ENCODE results near the gene ZNF474. TPM values are rescaled to one million over a fixed set of nuclear protein-coding genes. Genes with fewer than 3 reads are reported as not detected.

The ZNF474 gene
- total RNA-seq, 1 experiment from 2014 or later, result not detected

- no peak overlapping the region for H2AFZ ChIP-seq (ENCODE audit: low read length)
- H3K9me2 ChIP-seq (replicated peaks; ENCODE audit: insufficient read depth, low read length), result no peaks in the 10 kb centered on the region
- no peak overlapping the region for H3K27ac ChIP-seq (ENCODE audit: low read length)
- H3K27me3 ChIP-seq (ENCODE audit: low read length), result no peaks in the 10 kb centered on the region
- H3K9me3 ChIP-seq (ENCODE audit: low read length), result no peaks in the 10 kb centered on the region
- no peaks in the 10 kb centered on the region for H4K20me1 ChIP-seq (ENCODE audit: insufficient read depth, low read depth, low read length)
- H3K9ac ChIP-seq (ENCODE audit: low read length), result no peak overlapping the region
- no peaks in the 10 kb centered on the region for H3K4me1 ChIP-seq (ENCODE audit: low read length)
- H3K4me3 ChIP-seq (ENCODE audit: low read length), result no peak overlapping the region
- no peaks in the 10 kb centered on the region for H3K79me2 ChIP-seq (ENCODE audit: low read length)
- no peak for DNase-seq
- H3K4me2 ChIP-seq (ENCODE audit: low read depth, low read length, poor library complexity, severe bottlenecking), result no peak overlapping the region
- no peaks in the 10 kb centered on the region for H3K36me3 ChIP-seq (ENCODE audit: insufficient read depth, low read length)
These were observed 34.7 kb downstream of the ZNF474 start for GRCh38 chr5:122164070-122164435.

GRCh38 chr5:122164831-122165558 lies 35.6 kb downstream of the ZNF474 start:
- Histone ChIP-seq H4K20me1 (ENCODE audit: insufficient read depth, low read depth, low read length) (no peaks in the 10 kb centered on the region), H3K4me1 (ENCODE audit: low read length) (no peaks in the 10 kb centered on the region), H3K27ac (ENCODE audit: low read length) (no peak overlapping the region), H3K4me3 (ENCODE audit: low read length) (no peak overlapping the region), H3K79me2 (ENCODE audit: low read length) (no peaks in the 10 kb centered on the region), H2AFZ (ENCODE audit: low read length) (no peak overlapping the region), H3K4me2 (ENCODE audit: low read depth, low read length, poor library complexity, severe bottlenecking) (no peak overlapping the region), H3K9me3 (ENCODE audit: low read length) (no peaks in the 10 kb centered on the region), H3K9ac (ENCODE audit: low read length) (no peak overlapping the region), H3K27me3 (ENCODE audit: low read length) (no peaks in the 10 kb centered on the region), H3K9me2 (replicated peaks; ENCODE audit: insufficient read depth, low read length) (no peaks in the 10 kb centered on the region), H3K36me3 (ENCODE audit: insufficient read depth, low read length) (no peaks in the 10 kb centered on the region)
- no peak for DNase-seq

- Histone ChIP-seq H3K4me1 (ENCODE audit: low read length) (no peaks in the 10 kb centered on the region), H3K4me2 (ENCODE audit: low read depth, low read length, poor library complexity, severe bottlenecking) (no peak overlapping the region), H3K27me3 (ENCODE audit: low read length) (no peaks in the 10 kb centered on the region), H2AFZ (ENCODE audit: low read length) (no peak overlapping the region), H4K20me1 (ENCODE audit: insufficient read depth, low read depth, low read length) (no peaks in the 10 kb centered on the region), H3K9me2 (replicated peaks; ENCODE audit: insufficient read depth, low read length) (no peaks in the 10 kb centered on the region), H3K79me2 (ENCODE audit: low read length) (no peaks in the 10 kb centered on the region), H3K9me3 (ENCODE audit: low read length) (no peaks in the 10 kb centered on the region), H3K9ac (ENCODE audit: low read length) (no peak overlapping the region), H3K27ac (ENCODE audit: low read length) (no peak overlapping the region), H3K36me3 (ENCODE audit: insufficient read depth, low read length) (no peaks in the 10 kb centered on the region), H3K4me3 (ENCODE audit: low read length) (no peak overlapping the region)
- no peak for DNase-seq
These were observed 36.3 kb downstream of the ZNF474 start for GRCh38 chr5:122165559-122166078.

GRCh38 chr5:122169350-122170103 lies 40.2 kb downstream of the ZNF474 start:
- DNase-seq, result no peak
- no peak overlapping the region for H3K27ac ChIP-seq (ENCODE audit: low read length)
- no peaks in the 10 kb centered on the region for H3K9me2 ChIP-seq (replicated peaks; ENCODE audit: insufficient read depth, low read length)
- H3K4me2 ChIP-seq (ENCODE audit: low read depth, low read length, poor library complexity, severe bottlenecking), result no peak overlapping the region
- no peaks in the 10 kb centered on the region for H4K20me1 ChIP-seq (ENCODE audit: insufficient read depth, low read depth, low read length)
- no peaks in the 10 kb centered on the region for H3K4me1 ChIP-seq (ENCODE audit: low read length)
- H3K27me3 ChIP-seq (ENCODE audit: low read length), result no peaks in the 10 kb centered on the region
- H2AFZ ChIP-seq (ENCODE audit: low read length), result no peak overlapping the region
- no peak overlapping the region for H3K9ac ChIP-seq (ENCODE audit: low read length)
- no peaks in the 10 kb centered on the region for H3K36me3 ChIP-seq (ENCODE audit: insufficient read depth, low read length)
- no peak overlapping the region for H3K4me3 ChIP-seq (ENCODE audit: low read length)
- H3K79me2 ChIP-seq (ENCODE audit: low read length), result no peaks in the 10 kb centered on the region
- H3K9me3 ChIP-seq (ENCODE audit: low read length), result no peaks in the 10 kb centered on the region

GRCh38 chr5:122170620-122171019 lies 41.3 kb downstream of the ZNF474 start:
- H3K27ac ChIP-seq (ENCODE audit: low read length), result no peak overlapping the region
- no peak overlapping the region for H2AFZ ChIP-seq (ENCODE audit: low read length)

GRCh38 chr5:122172207-122172606 lies 42.9 kb downstream of the ZNF474 start:
- DNase-seq, result no peak
- H4K20me1 ChIP-seq (ENCODE audit: insufficient read depth, low read depth, low read length), result no peaks in the 10 kb centered on the region
- no peaks in the 10 kb centered on the region for H3K9me2 ChIP-seq (replicated peaks; ENCODE audit: insufficient read depth, low read length)
- H3K9me3 ChIP-seq (ENCODE audit: low read length), result no peaks in the 10 kb centered on the region
- H3K27ac ChIP-seq (ENCODE audit: low read length), result no peak overlapping the region
- no peak overlapping the region for H3K4me2 ChIP-seq (ENCODE audit: low read depth, low read length, poor library complexity, severe bottlenecking)
- H3K79me2 ChIP-seq (ENCODE audit: low read length), result no peaks in the 10 kb centered on the region
- H3K27me3 ChIP-seq (ENCODE audit: low read length), result no peaks in the 10 kb centered on the region
- H2AFZ ChIP-seq (ENCODE audit: low read length), result no peak overlapping the region
- no peaks in the 10 kb centered on the region for H3K36me3 ChIP-seq (ENCODE audit: insufficient read depth, low read length)
- H3K4me1 ChIP-seq (ENCODE audit: low read length), result no peaks in the 10 kb centered on the region
- H3K9ac ChIP-seq (ENCODE audit: low read length), result no peak overlapping the region
- H3K4me3 ChIP-seq (ENCODE audit: low read length), result no peak overlapping the region

More at GRCh38 chr5:122170620-122171019, 41.3 kb downstream of the ZNF474 start:
- Histone ChIP-seq H3K36me3 (ENCODE audit: insufficient read depth, low read length) (no peaks in the 10 kb centered on the region), H3K9ac (ENCODE audit: low read length) (no peak overlapping the region), H3K9me2 (replicated peaks; ENCODE audit: insufficient read depth, low read length) (no peaks in the 10 kb centered on the region), H3K79me2 (ENCODE audit: low read length) (no peaks in the 10 kb centered on the region), H4K20me1 (ENCODE audit: insufficient read depth, low read depth, low read length) (no peaks in the 10 kb centered on the region), H3K9me3 (ENCODE audit: low read length) (no peaks in the 10 kb centered on the region), H3K4me3 (ENCODE audit: low read length) (no peak overlapping the region), H3K4me1 (ENCODE audit: low read length) (no peaks in the 10 kb centered on the region), H3K27me3 (ENCODE audit: low read length) (no peaks in the 10 kb centered on the region), H3K4me2 (ENCODE audit: low read depth, low read length, poor library complexity, severe bottlenecking) (no peak overlapping the region)
- no peak for DNase-seq

GRCh38 chr5:122173474-122174415 lies 44.4 kb downstream of the ZNF474 start:
- Histone ChIP-seq H2AFZ (ENCODE audit: low read length) (no peak overlapping the region), H3K9ac (ENCODE audit: low read length) (no peak overlapping the region), H3K9me3 (ENCODE audit: low read length) (no peaks in the 10 kb centered on the region), H3K36me3 (ENCODE audit: insufficient read depth, low read length) (no peaks in the 10 kb centered on the region), H3K79me2 (ENCODE audit: low read length) (no peaks in the 10 kb centered on the region), H3K9me2 (replicated peaks; ENCODE audit: insufficient read depth, low read length) (no peaks in the 10 kb centered on the region), H4K20me1 (ENCODE audit: insufficient read depth, low read depth, low read length) (no peaks in the 10 kb centered on the region), H3K4me3 (ENCODE audit: low read length) (no peak overlapping the region), H3K4me1 (ENCODE audit: low read length) (no peaks in the 10 kb centered on the region), H3K4me2 (ENCODE audit: low read depth, low read length, poor library complexity, severe bottlenecking) (no peak overlapping the region), H3K27ac (ENCODE audit: low read length) (no peak overlapping the region), H3K27me3 (ENCODE audit: low read length) (no peaks in the 10 kb centered on the region)
- DNase-seq, result no peak

DNA sequence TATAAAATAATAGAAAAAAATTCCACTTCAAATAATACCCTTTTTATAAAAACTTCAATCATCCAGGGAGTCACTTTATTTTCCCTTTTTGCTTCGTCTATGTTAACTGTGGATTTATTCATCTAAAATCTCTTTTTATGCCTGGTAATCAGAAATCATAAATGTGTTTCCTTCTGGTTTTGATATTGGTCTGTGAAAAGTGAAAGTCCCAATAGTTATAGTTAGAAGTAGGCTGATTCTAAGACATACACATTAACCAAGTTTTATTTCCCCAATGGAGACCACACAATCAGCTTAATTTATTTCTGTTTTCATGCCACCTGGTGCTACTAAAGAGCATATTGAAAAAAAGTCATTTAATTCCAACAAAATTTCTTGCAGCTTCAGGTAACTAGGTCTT lies 45.7 kb downstream of the ZNF474 start:
- Histone ChIP-seq H3K9me3 (ENCODE audit: low read length) (no peaks in the 10 kb centered on the region), H4K20me1 (ENCODE audit: insufficient read depth, low read depth, low read length) (no peaks in the 10 kb centered on the region), H3K27ac (ENCODE audit: low read length) (no peak overlapping the region), H3K9ac (ENCODE audit: low read length) (no peak overlapping the region), H3K9me2 (replicated peaks; ENCODE audit: insufficient read depth, low read length) (no peaks in the 10 kb centered on the region), H3K79me2 (ENCODE audit: low read length) (no peaks in the 10 kb centered on the region), H2AFZ (ENCODE audit: low read length) (no peak overlapping the region), H3K27me3 (ENCODE audit: low read length) (no peaks in the 10 kb centered on the region), H3K4me3 (ENCODE audit: low read length) (no peak overlapping the region), H3K36me3 (ENCODE audit: insufficient read depth, low read length) (no peaks in the 10 kb centered on the region), H3K4me1 (ENCODE audit: low read length) (no peaks in the 10 kb centered on the region), H3K4me2 (ENCODE audit: low read depth, low read length, poor library complexity, severe bottlenecking) (no peak overlapping the region)
- DNase-seq, result no peak

All from Karpas-422 (cell line).